ENCODE results near the gene ALG5.

DNA sequence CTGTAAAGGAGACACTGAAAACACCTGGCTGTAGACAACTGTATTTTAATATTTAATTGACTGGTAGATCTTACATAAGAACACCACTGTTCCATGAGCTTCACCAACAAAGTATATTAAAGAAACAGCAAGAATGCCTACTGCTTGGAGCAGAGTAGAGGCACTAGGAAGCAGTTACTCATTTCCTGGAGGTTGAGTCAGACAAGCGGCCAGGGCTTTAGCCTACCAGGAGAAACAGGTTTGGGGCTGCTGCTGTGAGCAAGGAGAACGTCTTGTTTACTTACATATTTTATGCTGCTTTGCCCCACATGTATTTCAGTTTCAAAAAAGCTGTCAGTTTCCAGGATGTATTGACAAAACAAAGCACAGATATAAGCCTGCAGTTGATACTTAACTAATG is 33.4 kb downstream of the ALG5 start:
- no peak for TF ChIP-seq SUZ12 (IDR thresholded peaks at IDR 0.05; ENCODE audit: extremely low read depth, insufficient read depth, insufficient read length)
- TF ChIP-seq YY1 (IDR thresholded peaks at IDR 0.05; ENCODE audit: insufficient read depth, insufficient read length) = no peak
- no peak for TF ChIP-seq ZNF274 (IDR thresholded peaks at IDR 0.05; ENCODE audit: low read depth, low read length)
